ENCODE results near the gene DNTT. TPM values are rescaled to one million over a fixed set of nuclear protein-coding genes. Genes with fewer than 3 reads are reported as not detected.

DNTT gene
- total and polyA plus RNA-seq, 2 experiments from 2014 or later, result not detected

- TF ChIP-seq POLR2AphosphoS5 (IDR thresholded peaks at IDR 0.05; ENCODE audit: low read depth) (no peak), CTCF (conservative IDR thresholded peaks at IDR 0.05; ENCODE audit: low read depth in 2 of 2) (no peak), ETS1 (IDR thresholded peaks at IDR 0.05) (no peak)
Observed at GRCh38 chr10:96267234-96267705, 37.0 kb upstream of the DNTT start (continued).

GRCh38 chr10:96268341-96268909 is 35.8 kb upstream of the DNTT start:
- Mint-ChIP-seq H3K9me3 (no peaks in the 10 kb centered on the region), H3K4me1 (peaks cover 5% of the 10 kb centered on the region), H3K27ac (no peak overlapping the region), H3K27me3 (ENCODE audit: insufficient read depth, low read depth, poor library complexity) (no peaks in the 10 kb centered on the region), H3K4me3 (no peak overlapping the region), H3K36me3 (ENCODE audit: low read depth) (no peaks in the 10 kb centered on the region)
- Histone ChIP-seq H3F3A (replicated peaks; ENCODE audit: low read depth) (no peaks in the 10 kb centered on the region), H3K4me3 (no peak overlapping the region), H3K79me2 (replicated peaks; ENCODE audit: insufficient read depth) (no peaks in the 10 kb centered on the region), H3K9me2 (ENCODE audit: insufficient read depth) (peaks cover 12% of the 10 kb centered on the region), H3K27ac (ENCODE audit: low read depth) (no peak overlapping the region), H3K4me2 (no peak overlapping the region), H4K20me1 (replicated peaks; ENCODE audit: insufficient read depth) (no peaks in the 10 kb centered on the region), H3K4me1 (ENCODE audit: insufficient read depth) (0 out of 2 replicates have a peak, but pooled peaks cover 4% of the 10 kb centered on the region), H2AFZ (no peak overlapping the region), H3K27me3 (ENCODE audit: insufficient read depth) (no peaks in the 10 kb centered on the region), H3K36me3 (ENCODE audit: insufficient read depth) (no peaks in the 10 kb centered on the region)
- DNase-seq (ENCODE audit: low spot score), result no peak
- no peak for ATAC-seq
- TF ChIP-seq JUNB (IDR thresholded peaks at IDR 0.05; ENCODE audit: unreplicated experiment) (no peak), ZNF462 (CRISPR knock-in tag; IDR thresholded peaks at IDR 0.05) (no peak), ZNF331 (CRISPR knock-in tag; IDR thresholded peaks at IDR 0.05; ENCODE audit: low read depth) (no peak), REST (IDR thresholded peaks at IDR 0.05; ENCODE audit: unreplicated experiment) (no peak), STAT1 (IDR thresholded peaks at IDR 0.05; ENCODE audit: unreplicated experiment) (no peak), CTCF (conservative IDR thresholded peaks at IDR 0.05; ENCODE audit: low read depth in 2 of 2) (no peak), NANOG (IDR thresholded peaks at IDR 0.05; ENCODE audit: borderline replicate concordance) (no peak), ZNF114 (CRISPR knock-in tag; IDR thresholded peaks at IDR 0.05) (no peak)

All from GM23338 (cell line).